Inflammatory macrophage treated with lipopolysaccharide for 1 hour (primary cell): ENCODE data around the gene SBDS.
"Not testable (repeated sequence)": the region's sequence is repeated elsewhere in the genome, so short reads cannot be mapped to it uniquely, and the experiment has no call there.

ENCODE experiments used
- DNase-seq, 2 donors: peaks; one replicate each; pipeline ENCODE4 v3.0.0-alpha.2; 2020 to 2022

Gene SBDS

DNA sequence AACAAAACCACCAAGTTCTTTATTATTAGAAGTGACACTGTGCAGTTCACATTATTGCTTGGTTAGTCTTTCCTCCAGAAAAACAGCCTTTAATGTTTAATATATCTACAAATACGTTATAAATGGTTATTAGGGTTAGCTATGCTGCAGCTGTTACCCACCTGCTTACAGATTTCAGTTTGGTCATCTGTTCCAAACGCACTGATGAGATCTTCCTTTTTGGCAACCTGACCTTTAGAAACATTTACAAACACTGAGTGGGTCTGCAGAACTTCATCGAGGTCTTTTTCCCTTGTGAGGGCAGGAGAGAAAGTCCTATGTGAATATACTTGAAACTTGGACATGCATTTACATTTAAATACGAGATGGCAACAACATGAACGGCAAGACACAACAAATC is 1.3 kb downstream of the SBDS start:
- DNase-seq: not testable (repeated sequence)

DNA sequence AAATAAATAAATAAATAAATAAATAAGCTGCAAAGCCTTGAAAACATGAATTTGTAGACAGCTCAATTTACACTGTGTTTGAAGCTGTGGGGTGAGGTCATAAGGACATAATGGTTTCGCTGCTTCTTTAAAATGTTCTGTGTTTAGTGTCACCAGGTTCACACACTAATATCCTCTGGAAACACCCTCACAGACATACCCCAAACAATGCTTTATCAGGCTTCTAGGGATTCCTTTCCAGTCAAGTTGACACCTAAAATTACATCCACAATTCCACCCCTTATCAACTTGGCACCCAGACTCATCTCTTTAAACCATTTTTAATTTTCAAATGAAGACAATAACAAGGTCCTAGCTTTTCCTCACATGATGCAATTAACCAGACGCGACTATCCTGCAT is 5.8 kb downstream of the SBDS start:
- DNase-seq: not testable (repeated sequence)

DNA sequence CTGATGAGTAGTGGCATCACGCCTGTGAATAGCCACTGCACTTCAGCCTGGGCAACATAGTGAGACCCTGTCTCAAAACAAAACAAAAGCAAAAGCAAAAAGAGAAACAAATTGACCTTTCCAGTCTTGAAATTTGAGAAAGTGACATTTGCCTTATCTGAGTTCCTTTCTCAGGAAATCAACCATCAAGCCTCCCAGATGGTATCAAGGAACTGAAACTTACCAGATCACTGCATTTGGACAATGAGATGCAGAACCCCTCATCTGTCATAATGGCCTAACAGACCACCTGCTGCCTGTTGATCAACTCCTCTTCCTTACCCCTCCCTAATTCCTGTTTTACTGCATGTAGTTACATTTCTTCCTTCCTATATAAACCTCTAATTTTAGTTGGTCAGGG is 15.1 kb downstream of the SBDS start:
- DNase-seq: not testable (repeated sequence)

DNA sequence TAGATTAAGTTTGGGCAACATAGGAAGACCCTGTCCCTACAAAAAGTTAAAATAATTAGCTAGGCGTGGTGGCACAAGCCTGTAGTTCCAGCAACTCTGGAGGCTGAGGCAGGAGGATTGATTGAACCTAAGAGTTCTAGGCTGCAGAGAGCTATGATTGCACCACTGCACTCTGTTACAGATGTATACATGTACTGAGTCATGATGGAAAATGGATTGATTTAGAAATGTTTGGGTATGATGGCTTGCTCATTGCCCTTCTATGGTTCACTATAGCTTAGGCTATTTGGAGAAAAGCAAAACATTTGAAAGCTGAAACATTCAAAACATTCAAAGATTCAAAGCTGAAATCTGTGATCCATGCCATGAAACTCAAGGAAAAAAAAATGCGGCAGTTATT is 16.4 kb downstream of the SBDS start:
- DNase-seq: not testable (repeated sequence)

DNA sequence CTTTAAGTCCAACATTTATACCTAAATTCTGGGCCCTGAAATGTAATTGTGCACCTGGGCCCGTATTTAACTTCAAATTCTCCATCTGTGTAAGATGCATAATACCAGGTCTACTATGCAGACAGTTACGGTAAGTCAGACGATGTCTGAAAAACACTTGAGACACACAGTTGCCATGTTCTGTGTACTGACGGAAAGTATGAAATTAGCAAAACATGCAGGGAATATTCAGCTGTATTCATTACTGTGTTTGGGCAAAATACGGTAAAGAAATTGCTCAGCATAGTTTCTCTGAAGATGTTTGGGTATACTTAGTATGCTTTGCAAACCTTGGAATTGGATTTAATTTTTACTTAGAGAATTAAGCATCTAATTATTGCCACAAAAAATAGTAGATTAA is 17.1 kb downstream of the SBDS start:
- not testable (repeated sequence) for DNase-seq

DNA sequence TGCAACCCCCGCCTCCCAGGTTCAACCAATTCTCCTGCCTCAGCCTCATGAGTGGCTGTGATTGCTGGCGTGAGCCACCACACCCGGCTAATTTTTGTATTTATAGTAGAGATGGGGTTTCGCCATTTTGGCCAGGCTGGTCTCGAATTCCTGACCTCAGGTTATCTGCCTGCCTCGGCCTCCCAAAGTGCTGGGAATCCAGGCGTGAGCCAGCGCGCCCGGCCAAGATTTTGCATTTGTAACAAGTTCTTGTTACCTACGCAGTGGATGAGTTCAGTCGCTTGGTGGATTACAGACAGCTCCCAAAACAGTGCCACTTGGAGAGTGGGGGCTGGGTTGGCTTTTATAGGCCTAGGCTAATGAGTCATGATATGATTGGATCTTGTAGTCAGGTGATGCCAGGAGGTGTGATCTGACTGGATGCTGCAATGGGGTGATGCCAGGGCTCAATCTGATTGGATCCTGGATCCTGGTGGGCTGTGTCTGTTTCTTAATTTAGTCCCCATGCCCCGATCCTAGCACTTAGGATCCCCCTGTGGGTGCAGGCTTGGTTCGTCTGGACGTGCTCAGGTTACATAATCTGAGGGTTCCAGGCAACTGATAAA is 20.3 kb downstream of the SBDS start:
- DNase-seq: no peak

DNA sequence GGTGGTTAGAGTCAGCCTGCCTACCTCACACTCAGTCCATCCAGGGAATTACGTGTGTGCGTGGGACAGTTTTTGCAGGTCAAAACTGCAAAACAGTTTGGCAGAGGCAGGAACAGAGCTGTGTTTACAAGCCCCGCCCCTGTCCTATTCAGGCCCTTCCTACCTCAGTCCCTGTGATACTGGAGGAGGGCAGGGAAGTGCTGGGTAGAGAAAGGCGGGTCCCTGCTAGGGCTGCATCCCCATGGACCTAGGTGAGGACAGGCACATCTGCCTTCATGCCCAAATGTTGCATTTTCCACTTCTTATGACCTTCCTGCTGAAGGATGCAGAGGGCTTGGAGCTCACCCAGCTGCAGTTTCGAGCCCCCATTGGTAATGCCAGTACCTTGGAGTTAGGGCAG is 25.1 kb downstream of the SBDS start:
- DNase-seq: no peak

DNA sequence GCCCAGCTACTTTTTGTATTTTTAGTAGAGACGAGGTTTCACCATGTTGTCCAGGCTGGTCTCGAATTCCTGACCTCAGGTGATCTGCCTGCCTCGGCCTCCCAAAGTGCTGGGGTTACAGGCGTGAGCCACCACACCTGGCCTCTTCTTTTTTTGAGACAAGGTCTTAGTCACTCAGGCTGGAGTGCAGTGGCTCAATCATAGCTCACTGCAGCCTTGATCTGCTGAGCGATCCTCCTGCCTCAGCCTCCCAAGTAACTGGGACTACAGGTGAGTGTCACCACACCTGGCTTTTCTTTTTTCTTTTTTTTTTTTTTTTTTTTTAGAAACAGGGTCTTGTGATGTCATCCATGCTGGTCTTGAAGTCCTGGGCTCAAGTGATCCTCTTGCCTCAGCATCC is 26.4 kb downstream of the SBDS start:
- not testable (repeated sequence) for DNase-seq

DNA sequence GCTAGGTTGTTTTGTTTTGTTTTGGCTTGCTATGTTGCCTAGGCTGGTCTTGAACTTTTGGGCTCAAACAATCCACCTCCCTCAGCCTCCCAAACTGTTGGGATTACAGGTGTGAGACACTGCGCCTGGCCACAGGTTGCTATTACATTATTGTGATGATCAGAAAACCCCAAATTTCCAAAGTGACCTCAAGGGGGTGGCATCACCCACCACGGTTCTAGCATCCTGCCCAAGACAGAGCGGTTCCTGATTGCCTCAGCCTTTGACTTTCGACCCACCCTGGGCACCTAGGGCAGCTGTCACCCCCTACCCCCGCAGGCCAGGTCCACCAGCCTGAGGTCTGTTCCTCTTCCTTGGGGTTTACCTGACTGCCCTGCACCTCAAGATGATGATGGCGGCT is 28.4 kb downstream of the SBDS start:
- no peak for DNase-seq

DNA sequence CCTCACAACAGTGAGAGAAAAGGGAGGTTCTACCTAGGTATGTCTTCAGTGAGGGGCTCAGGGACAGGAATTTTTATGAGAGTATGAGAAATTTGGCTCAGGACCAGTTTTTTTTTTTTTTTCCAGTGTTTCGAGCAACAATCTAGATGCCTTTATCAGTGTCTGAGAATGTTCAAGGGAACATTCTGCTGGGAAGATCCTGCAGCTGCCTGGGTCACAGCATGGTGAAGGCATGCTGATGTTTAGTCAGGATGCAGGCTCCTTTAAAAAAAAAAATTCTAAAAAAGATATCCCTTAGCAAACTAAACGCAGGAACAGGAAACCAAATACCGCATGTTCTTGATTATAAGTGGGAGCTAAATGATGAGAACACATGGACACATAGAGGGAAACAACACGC is 31.0 kb downstream of the SBDS start:
- no peak for DNase-seq

DNA sequence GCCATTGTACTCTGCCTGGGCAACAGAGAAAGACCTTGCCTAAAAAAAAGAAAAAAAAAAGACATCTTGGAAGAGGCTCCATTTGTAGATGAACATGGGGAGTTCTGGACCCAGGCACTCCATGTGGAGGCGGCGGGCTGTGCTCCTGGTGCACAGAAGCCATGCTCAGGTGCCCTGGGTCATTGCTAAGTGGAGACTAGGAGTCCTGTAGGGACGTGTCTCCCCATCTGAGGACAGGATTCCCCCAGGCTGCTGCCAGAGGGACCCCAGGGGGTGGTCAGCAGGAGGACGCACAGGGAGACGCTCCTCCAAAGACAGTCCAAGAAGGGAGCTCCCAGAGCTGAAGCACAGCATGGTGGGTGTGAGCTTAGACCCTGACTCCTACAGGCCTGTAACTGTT is 34.3 kb downstream of the SBDS start:
- DNase-seq: no peak

DNA sequence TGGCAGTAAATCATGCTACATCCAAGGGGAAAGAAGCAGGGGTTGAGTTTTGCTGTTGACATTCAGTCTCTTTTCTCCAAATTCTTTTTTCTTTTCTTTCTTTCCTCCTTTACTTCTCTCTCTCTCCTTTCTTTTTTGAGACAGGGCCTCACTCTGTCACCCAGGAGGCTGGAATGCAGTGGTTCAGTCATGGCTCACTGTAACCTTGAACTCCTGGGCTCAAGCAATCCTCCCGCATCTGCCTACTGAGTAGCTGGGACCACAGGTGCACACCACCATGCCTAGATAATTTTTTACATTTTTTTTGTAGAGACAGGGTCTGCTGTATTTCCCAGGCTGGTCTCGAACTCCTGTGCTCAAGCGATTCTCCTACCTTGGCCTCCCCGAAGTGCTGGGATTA is 35.2 kb downstream of the SBDS start:
- no peak for DNase-seq

DNA sequence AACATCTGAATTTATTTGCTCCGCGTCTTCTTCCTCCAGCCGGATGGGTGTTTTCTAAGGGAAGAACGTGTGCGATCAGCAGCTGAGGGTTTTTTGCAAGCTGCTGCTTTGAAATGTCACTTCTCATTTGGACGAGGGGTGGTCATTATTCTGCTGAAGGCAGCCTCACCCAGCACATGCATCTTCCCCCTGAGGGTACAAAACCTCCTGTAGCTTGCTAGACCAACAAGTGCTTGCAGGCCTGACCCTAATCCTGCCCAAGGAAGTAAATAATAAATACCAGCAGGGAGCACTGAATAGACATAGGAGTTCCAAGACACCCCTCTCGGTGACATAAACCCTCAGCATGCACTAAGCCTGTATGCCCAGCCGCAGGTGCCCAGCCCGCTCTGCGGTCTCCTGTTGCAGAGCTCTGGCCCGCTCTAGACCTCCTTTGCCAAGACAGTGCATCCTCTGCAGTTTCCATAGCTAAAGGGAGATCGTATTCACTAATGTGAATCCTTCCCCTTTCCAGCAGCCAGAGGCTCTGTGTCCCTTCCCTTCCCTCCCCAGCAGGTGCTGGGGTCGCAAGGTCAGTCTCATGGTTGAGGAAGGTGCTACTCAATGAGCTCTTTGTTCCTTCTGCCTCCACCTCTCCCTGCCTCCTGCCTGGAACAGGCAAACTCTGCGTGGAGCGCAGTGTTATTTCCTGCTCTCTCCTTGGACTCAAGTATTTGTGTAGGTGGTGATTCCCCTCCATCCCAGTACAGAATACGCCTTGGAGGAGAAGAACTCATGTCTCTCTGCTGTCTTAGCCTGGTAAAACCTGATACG is 36.6 kb downstream of the SBDS start:
- DNase-seq: no peak

DNA sequence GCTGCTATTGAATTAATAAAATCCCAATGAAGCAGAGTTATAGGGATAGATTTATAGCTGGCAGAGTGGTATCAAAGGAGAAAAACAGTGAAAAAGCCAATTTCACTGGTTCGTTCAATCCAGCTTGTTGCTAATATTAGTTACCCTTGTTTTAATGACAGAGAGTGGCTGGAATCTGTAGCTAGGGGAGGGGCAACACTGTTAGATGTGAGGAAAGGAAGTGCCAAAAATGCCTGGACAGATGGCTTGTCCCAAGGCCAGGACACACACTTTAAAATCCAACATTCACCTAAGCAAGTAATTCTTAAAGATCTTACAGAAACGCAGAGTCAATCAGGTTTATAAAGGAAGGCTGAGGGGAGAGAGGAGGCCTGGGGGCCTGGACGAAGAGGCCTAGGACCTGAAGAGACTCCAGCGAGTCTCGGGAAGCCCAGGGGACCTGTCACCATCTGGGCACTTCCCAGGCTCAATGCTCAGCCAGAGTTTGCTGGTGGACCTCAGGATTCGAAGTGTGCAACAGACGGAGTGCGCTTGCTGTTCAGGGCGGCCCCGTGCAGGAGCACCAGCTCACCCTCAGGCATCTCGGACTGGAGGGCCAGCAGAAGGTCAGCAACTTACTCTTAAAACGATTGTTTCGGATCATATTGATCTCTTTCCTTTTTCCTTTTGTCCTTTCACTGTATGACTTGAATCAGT is 37.6 kb downstream of the SBDS start:
- no peak for DNase-seq

DNA sequence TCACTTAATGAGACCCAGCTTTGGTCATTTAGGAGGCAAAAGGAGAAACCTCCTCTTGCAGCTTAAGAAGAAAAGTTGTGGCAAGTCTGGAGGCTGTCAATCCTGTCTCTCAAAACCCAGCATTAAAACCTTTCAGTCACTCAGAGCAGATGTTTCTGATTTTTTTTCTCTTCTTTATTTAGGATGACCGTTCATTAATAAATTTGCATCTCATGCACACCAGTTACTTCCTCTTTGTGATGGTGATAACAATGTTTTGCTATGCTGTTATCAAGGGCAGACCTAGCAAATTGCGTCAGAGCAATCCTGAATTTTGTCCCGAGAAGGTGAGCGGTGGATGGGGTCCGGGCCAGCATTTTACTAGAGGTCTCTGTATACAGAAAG is 42.4 kb downstream of the SBDS start:
- DNase-seq: no peak

DNA sequence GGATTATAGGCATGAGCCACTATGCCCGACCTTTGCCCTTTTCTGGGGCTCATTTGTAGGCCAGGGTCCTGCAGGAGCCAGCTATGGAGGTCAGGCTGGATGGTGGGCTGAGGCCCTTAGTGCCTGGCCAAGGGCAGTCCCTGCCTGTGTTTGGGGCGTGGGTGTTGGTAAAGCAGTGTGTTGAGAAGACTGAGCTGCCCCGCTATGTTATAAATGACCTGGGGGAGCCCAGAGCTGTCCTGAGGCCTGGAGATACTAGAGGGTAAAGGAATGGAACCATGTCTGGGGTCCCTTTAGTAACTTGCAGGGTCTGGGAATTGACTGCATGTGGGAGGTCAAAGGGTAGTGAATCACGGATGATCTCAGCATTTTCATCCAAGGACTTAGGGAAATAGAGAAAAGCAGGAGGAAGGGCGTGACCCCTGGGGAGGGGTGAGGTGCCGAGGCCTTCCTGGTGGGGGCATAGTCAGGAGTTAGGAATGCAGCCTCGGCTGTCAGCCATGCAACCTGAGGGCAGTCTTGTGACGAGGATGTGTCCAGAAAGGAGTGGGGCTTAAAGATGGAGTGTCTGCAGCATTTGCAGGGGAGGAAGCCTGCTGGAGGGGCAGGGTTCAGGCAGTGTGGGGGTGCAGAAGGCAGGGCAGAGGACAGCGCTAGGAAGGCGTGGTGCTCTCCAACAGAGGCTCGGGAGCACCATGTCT is 42.9 kb downstream of the SBDS start:
- no peak for DNase-seq

DNA sequence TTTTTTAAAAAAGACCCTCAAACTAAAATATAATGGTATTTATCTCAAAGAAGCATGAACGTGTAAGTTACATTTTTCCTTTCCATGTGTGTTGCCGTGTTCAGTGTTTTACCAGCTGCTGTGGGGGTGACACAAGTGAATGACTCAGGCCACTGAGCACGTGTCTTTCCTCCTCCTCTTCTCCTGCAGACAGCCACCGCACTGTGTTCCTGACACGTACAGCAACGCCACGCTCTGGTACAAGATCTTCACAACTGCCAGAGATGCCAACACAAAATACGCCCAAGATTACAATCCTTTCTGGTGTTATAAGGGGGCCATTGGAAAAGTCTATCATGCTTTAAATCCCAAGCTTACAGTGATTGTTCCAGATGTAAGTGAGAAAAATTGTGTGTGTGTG is 44.6 kb downstream of the SBDS start:
- no peak for DNase-seq

DNA sequence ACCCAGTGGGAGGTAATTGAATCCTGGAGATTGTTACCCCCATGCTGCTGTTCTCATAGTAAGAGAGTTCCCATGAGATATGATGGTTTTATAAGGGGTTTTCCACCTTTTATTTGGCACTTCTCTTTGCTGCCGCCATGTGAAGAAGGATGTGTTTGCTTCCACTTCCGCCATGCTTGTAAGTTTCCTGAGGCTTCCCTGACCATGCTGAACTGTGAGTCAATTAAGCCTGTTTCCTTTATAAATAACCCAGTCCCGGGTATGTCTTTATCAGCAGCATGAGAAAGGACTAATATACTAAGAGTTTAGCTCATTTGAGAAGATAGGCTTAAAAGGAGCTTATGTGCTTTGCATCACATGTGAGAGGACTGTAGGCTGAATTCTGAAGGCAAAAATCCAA is 45.1 kb downstream of the SBDS start:
- no peak for DNase-seq

DNA sequence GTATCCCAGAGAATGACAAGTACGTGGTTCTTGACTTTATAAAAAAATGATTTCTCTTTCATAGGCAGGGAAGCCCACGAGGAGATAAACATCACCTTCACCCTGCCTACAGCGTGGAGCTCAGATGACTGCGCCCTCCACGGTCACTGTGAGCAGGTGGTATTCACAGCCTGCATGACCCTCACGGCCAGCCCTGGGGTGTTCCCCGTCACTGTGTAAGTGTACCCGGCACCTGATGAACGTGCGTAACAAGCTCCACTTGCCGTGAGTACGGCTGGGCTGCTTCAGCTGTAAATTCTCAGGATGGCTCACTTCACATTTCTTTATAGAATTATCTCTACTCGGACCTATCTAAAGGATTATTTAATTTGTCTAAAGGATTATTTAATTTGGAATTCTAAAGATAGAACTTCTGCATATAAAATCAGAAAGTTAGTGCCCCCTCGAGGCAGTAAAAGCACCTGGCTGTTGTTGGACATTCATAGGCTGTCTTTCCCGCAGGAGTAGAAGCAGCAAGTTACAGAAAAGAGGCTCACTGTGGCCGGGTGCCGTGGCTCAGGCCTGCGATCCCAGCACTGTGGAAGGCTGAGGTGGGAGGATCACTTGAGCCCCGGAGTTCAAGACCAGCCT is 46.8 kb downstream of the SBDS start:
- no peak for DNase-seq

DNA sequence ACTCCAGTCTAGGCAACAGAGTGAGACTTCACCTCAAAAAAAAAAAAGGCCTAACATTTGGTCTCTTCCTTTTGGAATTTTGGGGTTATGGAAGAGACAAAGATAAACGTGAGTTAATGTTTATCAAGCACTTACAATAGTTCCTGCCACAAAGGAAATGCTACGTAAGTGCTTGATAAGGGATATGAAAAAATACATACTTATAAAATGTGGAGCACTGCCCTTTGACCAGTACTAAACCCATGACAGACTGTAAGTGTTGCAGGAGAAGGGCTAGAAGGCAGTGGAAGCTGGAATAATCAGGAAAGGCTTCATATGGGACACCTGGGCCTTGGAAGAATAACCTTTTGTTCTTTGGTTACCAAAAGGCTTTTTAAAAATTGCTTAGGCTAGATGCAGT is 48.8 kb downstream of the SBDS start:
- DNase-seq: no peak

DNA sequence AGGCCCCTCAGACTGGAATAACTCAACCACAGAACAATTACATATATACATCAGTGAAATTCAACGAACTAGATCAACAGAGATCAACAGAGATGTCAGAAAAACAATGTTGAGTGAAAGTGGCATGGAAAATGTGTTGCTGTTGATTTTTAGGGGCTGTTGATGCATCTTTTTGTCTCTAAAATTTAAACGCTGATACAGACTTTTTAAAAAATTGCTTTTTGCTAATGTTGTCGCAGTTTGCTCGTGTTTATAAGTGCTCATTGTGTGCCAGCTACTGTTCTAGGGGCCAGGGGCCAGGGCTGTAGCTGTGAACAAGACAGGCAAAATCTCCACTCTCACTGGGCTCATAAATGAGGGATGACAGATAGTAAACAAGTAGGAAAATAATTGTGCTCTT is 56.1 kb downstream of the SBDS start:
- no peak for DNase-seq

DNA sequence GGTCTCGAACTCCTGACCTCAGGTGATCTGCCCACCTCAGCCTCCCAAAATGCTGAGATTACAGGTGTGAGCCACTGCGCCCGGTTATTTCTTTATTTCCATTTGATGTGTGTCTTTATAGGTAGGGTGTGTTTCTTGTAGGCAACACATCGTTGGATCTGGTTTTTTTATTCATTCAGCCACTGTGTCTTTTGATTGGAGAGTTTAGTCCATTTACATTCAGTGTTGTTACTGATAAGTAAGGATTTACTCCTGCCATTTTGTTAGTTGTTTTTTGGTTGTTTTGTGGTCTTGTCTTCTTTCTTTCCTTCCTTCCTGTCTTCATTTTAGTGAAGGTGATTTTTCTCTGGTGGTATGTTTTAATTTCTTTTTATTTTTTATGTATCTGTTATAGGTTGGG is 57.4 kb downstream of the SBDS start:
- no peak for DNase-seq
